ENCODE measurements around the gene PRKN. TPM values are rescaled to one million over a fixed set of nuclear protein-coding genes. Genes with fewer than 3 reads are reported as not detected.

Gene PRKN
- total and polyA plus RNA-seq, 2 experiments from 2014 or later, result 11.7 to 28.1 TPM

- no peak for TF ChIP-seq CTCF (IDR thresholded peaks at IDR 0.05; ENCODE audit: low read depth, low read length)
- Histone ChIP-seq H3K27me3 (no peaks in the 10 kb centered on the region), H3K9me3 (ENCODE audit: low read depth) (no peaks in the 10 kb centered on the region), H3K27ac (no peak overlapping the region), H3K4me3 (no peak overlapping the region), H3K36me3 (no peaks in the 10 kb centered on the region), H3K4me1 (ENCODE audit: low read depth) (no peaks in the 10 kb centered on the region)
- no peak for DNase-seq (ENCODE audit: low read depth in 1 of 2, low spot score in 1 of 2)
Measured at GRCh38 chr6:161561908-161562307, 1165.7 kb downstream of the PRKN start.

GRCh38 chr6:161557333-161558107, 1170.0 kb downstream of the PRKN start:
- no peaks in the 10 kb centered on the region for H3K36me3 ChIP-seq
- no peak overlapping the region for H3K4me3 ChIP-seq
- no peaks in the 10 kb centered on the region for H3K9me3 ChIP-seq (ENCODE audit: low read depth)
- no peak for TF ChIP-seq CTCF (IDR thresholded peaks at IDR 0.05; ENCODE audit: low read depth, low read length)
- DNase-seq (ENCODE audit: low read depth in 1 of 2, low spot score in 1 of 2), result no peak
- H3K27me3 ChIP-seq, result no peaks in the 10 kb centered on the region
- H3K27ac ChIP-seq, result no peak overlapping the region
- no peaks in the 10 kb centered on the region for H3K4me1 ChIP-seq (ENCODE audit: low read depth)

- Histone ChIP-seq H3K4me1 (ENCODE audit: low read depth) (no peaks in the 10 kb centered on the region), H3K36me3 (no peaks in the 10 kb centered on the region), H3K27me3 (no peaks in the 10 kb centered on the region), H3K9me3 (ENCODE audit: low read depth) (no peaks in the 10 kb centered on the region), H3K27ac (no peak overlapping the region), H3K4me3 (no peak overlapping the region)
- no peak for DNase-seq (ENCODE audit: low read depth in 1 of 2, low spot score in 1 of 2)
- TF ChIP-seq CTCF (IDR thresholded peaks at IDR 0.05; ENCODE audit: low read depth, low read length), result no peak
Measured at GRCh38 chr6:161554883-161555282, 1172.7 kb downstream of the PRKN start.

- Histone ChIP-seq H3K36me3 (no peaks in the 10 kb centered on the region), H3K4me3 (no peak overlapping the region), H3K4me1 (ENCODE audit: low read depth) (no peaks in the 10 kb centered on the region), H3K27ac (no peak overlapping the region), H3K27me3 (no peaks in the 10 kb centered on the region), H3K9me3 (ENCODE audit: low read depth) (no peaks in the 10 kb centered on the region)
- DNase-seq (ENCODE audit: low read depth in 1 of 2, low spot score in 1 of 2), result no peak
- no peak for TF ChIP-seq CTCF (IDR thresholded peaks at IDR 0.05; ENCODE audit: low read depth, low read length)
Measured at GRCh38 chr6:161549977-161550655, 1177.5 kb downstream of the PRKN start.

GRCh38 chr6:161548713-161549296, 1178.8 kb downstream of the PRKN start:
- no peak for TF ChIP-seq CTCF (IDR thresholded peaks at IDR 0.05; ENCODE audit: low read depth, low read length)
- Histone ChIP-seq H3K27ac (no peak overlapping the region), H3K36me3 (no peaks in the 10 kb centered on the region), H3K27me3 (no peaks in the 10 kb centered on the region), H3K4me3 (no peak overlapping the region), H3K4me1 (ENCODE audit: low read depth) (no peaks in the 10 kb centered on the region), H3K9me3 (ENCODE audit: low read depth) (no peaks in the 10 kb centered on the region)
- DNase-seq (ENCODE audit: low read depth in 1 of 2, low spot score in 1 of 2), result no peak
